ENCODE data around the gene RUNX1.

Gene RUNX1

DNA sequence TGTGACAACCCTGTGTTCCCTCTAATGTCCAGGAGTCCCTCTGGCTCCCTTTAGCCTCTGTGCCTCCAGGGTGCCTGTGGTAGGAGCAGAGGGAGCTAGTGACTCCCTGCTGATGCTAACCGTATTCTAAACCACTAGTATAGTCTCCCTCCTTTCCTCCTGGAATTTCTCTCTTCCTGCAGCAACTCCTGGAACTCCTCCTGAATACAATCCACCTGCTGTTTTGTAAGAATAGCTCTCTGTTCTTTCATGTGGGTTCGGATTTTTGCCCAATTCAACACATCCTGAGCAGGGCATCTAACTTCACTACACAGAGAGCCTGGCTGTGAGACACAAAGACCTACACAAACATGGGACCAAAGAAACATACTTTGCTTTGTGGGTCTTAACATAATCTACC, 107.9 kb downstream of the RUNX1 start:
- DNase-seq (ENCODE audit: low read depth) = no peak

DNA sequence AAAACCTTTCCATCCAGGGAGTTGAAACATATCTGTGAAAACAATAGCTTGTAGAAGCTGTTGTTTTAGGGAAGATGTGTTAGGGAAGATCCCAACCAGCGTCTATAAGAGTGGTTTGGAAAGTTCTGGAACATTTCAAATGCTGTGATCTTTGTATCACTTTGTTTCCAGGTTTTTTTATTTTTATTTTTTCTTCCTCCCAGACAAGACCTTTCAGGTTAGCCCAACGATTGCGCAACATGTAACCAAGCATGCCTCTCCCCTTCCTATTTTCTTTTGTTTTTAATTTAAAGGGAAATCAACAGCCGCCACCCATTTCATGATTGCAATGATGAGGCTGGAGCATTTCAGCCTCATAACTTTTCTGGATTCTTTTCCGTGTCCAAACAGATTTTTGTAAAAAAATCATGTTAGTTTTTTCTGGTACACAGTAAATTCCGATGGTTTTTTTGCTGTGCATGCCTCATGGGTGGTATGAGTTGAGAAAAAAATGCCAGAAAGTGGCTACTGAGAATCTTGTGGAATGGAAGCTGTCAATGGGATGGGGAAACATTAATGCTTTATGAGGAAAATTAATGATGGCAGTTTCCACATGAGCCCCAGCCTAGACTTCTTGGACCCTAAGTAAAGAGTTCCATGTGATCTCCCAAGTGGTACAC, 109.3 kb downstream of the RUNX1 start:
- DNase-seq (ENCODE audit: low read depth) = no peak
- TF ChIP-seq, protein P1, sequence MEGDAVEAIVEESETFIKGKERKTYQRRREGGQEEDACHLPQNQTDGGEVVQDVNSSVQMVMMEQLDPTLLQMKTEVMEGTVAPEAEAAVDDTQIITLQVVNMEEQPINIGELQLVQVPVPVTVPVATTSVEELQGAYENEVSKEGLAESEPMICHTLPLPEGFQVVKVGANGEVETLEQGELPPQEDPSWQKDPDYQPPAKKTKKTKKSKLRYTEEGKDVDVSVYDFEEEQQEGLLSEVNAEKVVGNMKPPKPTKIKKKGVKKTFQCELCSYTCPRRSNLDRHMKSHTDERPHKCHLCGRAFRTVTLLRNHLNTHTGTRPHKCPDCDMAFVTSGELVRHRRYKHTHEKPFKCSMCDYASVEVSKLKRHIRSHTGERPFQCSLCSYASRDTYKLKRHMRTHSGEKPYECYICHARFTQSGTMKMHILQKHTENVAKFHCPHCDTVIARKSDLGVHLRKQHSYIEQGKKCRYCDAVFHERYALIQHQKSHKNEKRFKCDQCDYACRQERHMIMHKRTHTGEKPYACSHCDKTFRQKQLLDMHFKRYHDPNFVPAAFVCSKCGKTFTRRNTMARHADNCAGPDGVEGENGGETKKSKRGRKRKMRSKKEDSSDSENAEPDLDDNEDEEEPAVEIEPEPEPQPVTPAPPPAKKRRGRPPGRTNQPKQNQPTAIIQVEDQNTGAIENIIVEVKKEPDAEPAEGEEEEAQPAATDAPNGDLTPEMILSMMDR (IDR thresholded peaks at IDR 0.05; ENCODE audit: control insufficient read depth, insufficient read depth, low read depth, low read length, missing control alignments) = no peak
- H3K4me3 ChIP-seq (ENCODE audit: control insufficient read depth, low read depth, low read length) = no peak overlapping the region

More for the DNA sequence above, 107.9 kb downstream of the RUNX1 start:
- TF ChIP-seq, protein P1 (IDR thresholded peaks at IDR 0.05; ENCODE audit: control insufficient read depth, insufficient read depth, low read depth, low read length, missing control alignments) = no peak
- no peak overlapping the region for H3K4me3 ChIP-seq (ENCODE audit: control insufficient read depth, low read depth, low read length)

DNA sequence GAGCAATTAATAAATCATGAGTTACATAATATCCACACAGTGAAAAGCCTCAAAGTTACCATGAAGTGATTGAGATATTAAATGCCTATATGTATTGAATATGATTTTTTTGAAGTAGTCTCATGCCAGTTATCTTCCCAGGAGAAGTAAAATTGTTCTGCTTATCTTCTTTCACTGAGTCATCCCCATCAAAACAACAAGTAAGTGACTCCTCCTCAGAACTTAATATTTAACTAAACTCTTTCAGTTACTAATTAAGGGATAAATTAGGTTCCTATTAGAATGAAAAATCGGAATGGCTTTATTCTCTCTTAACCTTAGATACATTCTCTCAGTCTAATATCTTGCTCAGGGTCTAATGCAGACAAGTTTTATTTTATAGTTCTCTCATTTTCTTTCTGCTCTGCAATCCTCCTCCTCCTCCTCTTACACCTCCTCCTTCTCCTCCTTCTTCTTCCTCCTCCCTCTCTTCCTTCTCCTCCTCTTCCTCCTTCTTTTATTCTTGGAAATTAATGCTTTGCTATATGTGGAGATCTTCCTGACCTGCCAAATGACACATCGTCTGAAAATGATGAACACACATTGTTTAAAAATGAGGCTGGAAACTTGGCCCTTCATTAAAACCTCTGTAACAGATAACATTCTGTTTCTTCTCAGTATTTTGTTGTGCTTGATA, 110.9 kb downstream of the RUNX1 start:
- TF ChIP-seq, protein P1 (IDR thresholded peaks at IDR 0.05; ENCODE audit: control insufficient read depth, insufficient read depth, low read depth, low read length, missing control alignments) = no peak
- H3K4me3 ChIP-seq (ENCODE audit: control insufficient read depth, low read depth, low read length) = no peak overlapping the region
- DNase-seq (ENCODE audit: low read depth) = no peak

DNA sequence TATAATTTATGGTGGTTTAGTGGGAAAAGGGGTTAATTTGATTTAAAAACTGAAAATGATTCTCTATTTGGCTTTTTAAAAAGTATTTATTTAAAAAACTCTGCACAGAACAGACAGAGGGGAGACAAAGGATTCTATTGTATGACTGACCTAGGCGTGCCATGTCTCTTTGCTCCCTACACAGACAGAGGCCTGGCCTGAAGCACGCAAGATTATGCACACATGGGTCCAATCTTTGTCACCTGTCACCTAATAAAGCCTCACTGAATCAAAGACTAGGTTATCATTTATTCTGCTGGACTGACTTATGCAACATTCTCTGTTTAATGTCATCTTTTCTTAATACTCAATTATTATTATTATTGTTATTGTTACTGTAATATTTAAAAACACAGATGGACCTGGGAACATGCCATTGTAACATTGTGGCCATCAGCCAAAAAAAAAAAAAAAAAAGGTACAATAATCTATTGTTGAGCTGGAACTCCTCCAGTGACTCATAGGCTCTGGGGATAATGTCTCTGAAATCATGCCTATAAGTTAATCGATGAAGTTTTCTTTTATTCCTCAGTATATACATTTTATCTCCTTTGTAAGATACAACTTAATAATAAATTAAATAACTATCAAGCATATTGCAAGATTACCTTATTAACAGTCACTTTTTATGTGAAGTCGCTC, 112.1 kb downstream of the RUNX1 start:
- H3K4me3 ChIP-seq (ENCODE audit: control insufficient read depth, low read depth, low read length) = no peak overlapping the region
- TF ChIP-seq, protein P1 (IDR thresholded peaks at IDR 0.05; ENCODE audit: control insufficient read depth, insufficient read depth, low read depth, low read length, missing control alignments) = no peak
- no peak for DNase-seq (ENCODE audit: low read depth)

DNA sequence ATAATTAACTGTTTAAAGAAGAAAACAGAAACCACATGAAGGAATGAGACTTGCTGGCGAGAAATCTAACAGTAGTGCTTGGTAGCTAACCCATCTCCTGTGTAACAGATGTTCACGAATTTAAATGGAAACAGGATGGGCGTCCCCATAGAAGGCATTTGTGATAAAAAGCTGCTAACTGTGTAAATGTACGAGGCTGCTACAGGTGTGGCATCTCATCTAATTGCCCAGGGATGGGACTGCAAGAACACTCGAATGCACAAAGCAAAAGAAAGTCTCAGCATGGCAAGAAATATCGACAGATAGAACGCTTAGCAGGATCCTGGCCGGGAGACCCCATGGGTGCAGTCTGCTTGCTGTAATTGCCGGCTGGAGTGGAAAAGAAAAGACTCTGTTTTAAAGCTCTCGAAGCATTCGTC, 112.7 kb downstream of the RUNX1 start:
- no peak overlapping the region for H3K4me3 ChIP-seq (ENCODE audit: control insufficient read depth, low read depth, low read length)
- TF ChIP-seq, protein P1 (IDR thresholded peaks at IDR 0.05; ENCODE audit: control insufficient read depth, insufficient read depth, low read depth, low read length, missing control alignments) = no peak
- DNase-seq (ENCODE audit: low read depth) = no peak

DNA sequence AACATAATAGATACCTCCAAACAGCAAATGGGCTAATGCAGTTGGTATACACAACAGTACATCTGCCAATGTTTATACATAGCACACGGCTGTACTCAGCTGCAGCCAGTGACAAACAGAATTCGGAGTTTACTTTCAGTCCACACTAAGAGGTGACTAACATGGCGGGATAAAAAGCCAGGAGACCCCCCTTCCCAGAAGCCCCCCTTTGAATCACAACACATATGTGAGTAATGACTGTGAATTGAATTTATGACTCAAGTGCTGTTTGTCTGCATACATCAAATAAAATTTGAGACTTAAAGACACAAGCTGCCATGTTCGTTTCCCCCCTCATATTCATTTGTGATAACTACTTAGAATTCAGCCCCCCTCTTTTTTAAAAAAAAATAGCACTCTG, 113.2 kb downstream of the RUNX1 start:
- DNase-seq (ENCODE audit: low read depth) = no peak
- TF ChIP-seq, protein P1 (IDR thresholded peaks at IDR 0.05; ENCODE audit: control insufficient read depth, insufficient read depth, low read depth, low read length, missing control alignments) = no peak
- no peak overlapping the region for H3K4me3 ChIP-seq (ENCODE audit: control insufficient read depth, low read depth, low read length)

Data from AG09309 (cell line).